Prostate gland (tissue), 2 donors: ENCODE measurements around the gene SNX1. TPM values are rescaled to one million over a fixed set of nuclear protein-coding genes. Genes with fewer than 3 reads are reported as not detected.

Experiments
- DNase-seq: peaks from one replicate; pipeline ENCODE4 v3.0.0-alpha.2; 2019; ENCODE audit warnings: low spot score
- H3K27ac ChIP-seq, 2 donors: fragments of 200-600 bp; sonication (generic); 2 replicates each; pipeline ENCODE4 v1.5.1; 2017 to 2019
- H3K27me3 ChIP-seq: fragments of 200-600 bp; sonication (generic); replicated peaks from 2 replicates; pipeline ENCODE4 v1.5.1; 2019; ENCODE audit not compliant: insufficient read depth
- H3K36me3 ChIP-seq, 2 donors: fragments of 200-600 bp; sonication (generic); 1 replicate in 1 of 2; 2 replicates in 1 of 2; pipeline versions ENCODE4 v1.5.1 to v1.8.1; 2017 to 2019
- H3K4me1 ChIP-seq: fragments of 200-600 bp; sonication (generic); replicated peaks from 2 replicates; pipeline ENCODE4 v1.5.1; 2019
- H3K4me3 ChIP-seq, 2 donors: fragments of 200-600 bp; sonication (generic); 2 replicates each; pipeline ENCODE4 v1.5.1; 2017 to 2019
- H3K9me3 ChIP-seq: fragments of 200-600 bp; sonication (generic); 2 replicates; pipeline ENCODE4 v1.5.1; 2017
- CTCF ChIP-seq, 4 experiments: fragments of 200-600 bp in 2 of 4; fragments of 450-650 bp in 2 of 4; sonication (generic) in 2 of 4; IDR thresholded peaks; 1 replicate in 3 of 4; 2 replicates in 1 of 4; pipeline ENCODE4 v1.5.1; 2016 to 2019; ENCODE audit warnings: antibody characterized with exemption in 4 of 4, mild to moderate bottlenecking in 2 of 4, moderate library complexity in 2 of 4
- POLR2A ChIP-seq: fragments of 450-650 bp; IDR thresholded peaks from one replicate; pipeline ENCODE4 v1.6.1; 2016; ENCODE audit warnings: antibody characterized with exemption, mild to moderate bottlenecking
- POLR2AphosphoS5 ChIP-seq: sonication (generic); formaldehyde crosslinking; IDR thresholded peaks from one replicate; pipeline ENCODE4 v1.6.1; 2017; ENCODE audit warnings: antibody characterized with exemption
- WGBS: methylation state at CpG from one replicate; pipeline ENCODE4 v1.1.5; 2018; 5-methylcytosine and 5-hydroxymethylcytosine counted together
- intact Hi-C: fragments of 100-400 bp; cut with DNase I; formaldehyde crosslinking; loops from one replicate; pipeline ENCODE4 v1.14.2; 2022
- total RNA-seq, 2 donors: library from RNA; depleted of rRNA; stranded (reverse); fragments of >200 nt; gene quantifications; one replicate each; pipeline ENCODE4 v1.1.0, GENCODE V29; 2016

SNX1 gene
- total RNA-seq, 2 donors from 2014 or later: 109 to 110 TPM

- DNase-seq: peak; percentile 97
- H3K4me1 ChIP-seq: peaks cover 15% of the 10 kb centered on the region
- under 1% methylated on average over 37 of the region's 69 CpGs for WGBS
- intact Hi-C loops: loop anchor here (1.0 to 5.0 kb wide), 2 partner anchors 66 to 193 kb away; partner anchors contain the start of genes CSNK1G1 and SNX1
- TF ChIP-seq POLR2A: peak; percentile 61
- TF ChIP-seq CTCF (IDR thresholded peaks at IDR 0.05): peak in 3 of 4 experiments; percentile 27 to 66 (median 61)
- TF ChIP-seq POLR2AphosphoS5: peak; percentile 93
- H3K27me3 ChIP-seq: no peaks in the 10 kb centered on the region
- H3K4me3 ChIP-seq: peak within 1 kb of the TSS; percentile 78 to 80
- H3K9me3 ChIP-seq: no peaks in the 10 kb centered on the region
- H3K36me3 ChIP-seq: peaks cover 11 to 24% of the 10 kb centered on the region in 2 donors
- H3K27ac ChIP-seq: peak within 1 kb of the TSS; percentile 79 to 85
Measured at GRCh38 chr15:64162869-64163658, 67.3 kb downstream of the SNX1 start, which contains the start of gene PPIB. TSS of gene PPIB (minus strand) at chr15:64163022. CDS start at chr15:64162986, 36 bp downstream.

- Histone ChIP-seq H3K27ac (peak overlapping the region; percentile 79 to 85), H3K9me3 (no peaks in the 10 kb centered on the region), H3K27me3 (no peaks in the 10 kb centered on the region), H3K4me3 (peak overlapping the region; percentile 78 to 80), H3K36me3 (peaks cover 11 to 16% of the 10 kb centered on the region in 2 donors), H3K4me1 (peaks cover 15% of the 10 kb centered on the region)
- intact Hi-C loops: loop anchor here (1.0 to 5.0 kb wide), 2 partner anchors 67 to 192 kb away; partner anchors contain the start of genes CSNK1G1 and SNX1
- DNase-seq: no peak
- no peak for TF ChIP-seq POLR2AphosphoS5
- no peak for TF ChIP-seq POLR2A
- no peak for TF ChIP-seq CTCF (IDR thresholded peaks at IDR 0.05)
- 50% methylated on average over 14 of the region's 14 CpGs for WGBS
Measured at GRCh38 chr15:64163659-64164362, 68.0 kb downstream of the SNX1 start.

- intact Hi-C loops: loop anchor here (5.0 kb wide), 1 partner anchor 67 kb away; the partner anchor contains the start of gene SNX1
- 96% methylated on average over 4 of the region's 4 CpGs for WGBS
- Histone ChIP-seq H3K9me3 (no peaks in the 10 kb centered on the region), H3K4me1 (peaks cover 11% of the 10 kb centered on the region), H3K36me3 (peaks cover 6 to 10% of the 10 kb centered on the region in 2 donors), H3K4me3 (no peak overlapping the region), H3K27me3 (no peaks in the 10 kb centered on the region), H3K27ac (no peak overlapping the region)
- DNase-seq: no peak
- no peak for TF ChIP-seq CTCF (IDR thresholded peaks at IDR 0.05)
- no peak for TF ChIP-seq POLR2A
- TF ChIP-seq POLR2AphosphoS5: no peak
Measured at GRCh38 chr15:64164436-64164835, 68.7 kb downstream of the SNX1 start.

- H3K9me3 ChIP-seq: no peaks in the 10 kb centered on the region
- H3K4me3 ChIP-seq: no peak overlapping the region
- DNase-seq: no peak
- no peak for TF ChIP-seq POLR2AphosphoS5
- TF ChIP-seq CTCF (IDR thresholded peaks at IDR 0.05): no peak
- no peak for TF ChIP-seq POLR2A
- H3K27ac ChIP-seq: no peak overlapping the region
- intact Hi-C loops: no loop called here
- no peaks in the 10 kb centered on the region for H3K27me3 ChIP-seq
- H3K4me1 ChIP-seq: peaks cover 5% of the 10 kb centered on the region
- WGBS: 71% methylated on average over 5 of the region's 5 CpGs
- no peaks in the 10 kb centered on the region for H3K36me3 ChIP-seq
Measured at GRCh38 chr15:64166102-64166890, 70.5 kb downstream of the SNX1 start.
